NCI-H82 treated with DMSO at 0.1 percent for 48 hours (cell line): ENCODE measurements around the gene HMGCLL1.

Source experiments
- DNase-seq: peaks from one replicate; lab custom pipeline; 2025; ENCODE audit not compliant: unreplicated experiment; lab: John Stamatoyannopoulos, UW

The HMGCLL1 gene

GRCh38 chr6:55447891-55448290, 131.1 kb downstream of the HMGCLL1 start:
- no peak for DNase-seq

- no peak for DNase-seq
Measured at GRCh38 chr6:55445648-55446204, 133.3 kb downstream of the HMGCLL1 start.

- no peak for DNase-seq
Measured at GRCh38 chr6:55443238-55444134, 135.5 kb downstream of the HMGCLL1 start.

DNA sequence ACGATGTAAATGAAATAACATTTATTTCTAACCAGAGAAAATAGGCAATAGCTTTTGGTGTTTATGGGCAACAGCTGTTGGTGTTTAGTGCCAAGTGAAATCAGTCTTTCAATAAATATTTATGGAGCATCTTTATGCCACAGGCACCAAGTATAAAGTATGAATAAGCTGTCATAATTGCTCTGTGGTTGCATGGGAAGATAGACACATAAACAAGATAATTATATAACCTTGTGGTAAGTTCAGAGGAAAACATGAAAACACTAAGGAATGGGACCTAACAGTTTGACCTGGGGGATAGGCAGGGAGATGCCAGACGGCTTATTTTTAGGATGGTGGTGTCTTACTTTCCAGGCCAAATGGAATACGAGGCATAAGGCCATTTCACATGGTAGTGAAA, 140.8 kb downstream of the HMGCLL1 start:
- DNase-seq = no peak

DNA sequence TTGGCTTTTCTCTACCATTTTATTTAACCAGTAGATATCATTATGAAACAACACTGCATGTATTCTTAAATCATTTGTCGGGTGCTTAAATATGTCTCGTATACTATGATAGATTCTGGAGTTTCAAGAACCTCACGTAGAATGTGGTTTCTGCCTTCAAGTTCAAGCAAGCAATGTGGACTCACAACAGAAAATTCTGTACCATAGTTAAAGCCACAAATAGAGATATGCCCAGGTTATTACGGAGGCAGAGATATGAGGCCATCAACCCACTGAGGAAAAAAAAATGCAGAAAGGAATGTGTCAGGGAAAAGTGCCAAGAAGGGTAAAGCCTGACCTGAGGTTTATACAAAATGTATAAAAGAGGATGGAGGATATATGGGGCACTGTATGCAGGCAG, 141.9 kb downstream of the HMGCLL1 start:
- DNase-seq = no peak

GRCh38 chr6:55433446-55434130, 145.4 kb downstream of the HMGCLL1 start:
- DNase-seq = no peak

GRCh38 chr6:55423933-55424332, 155.1 kb downstream of the HMGCLL1 start:
- no peak for DNase-seq

DNA sequence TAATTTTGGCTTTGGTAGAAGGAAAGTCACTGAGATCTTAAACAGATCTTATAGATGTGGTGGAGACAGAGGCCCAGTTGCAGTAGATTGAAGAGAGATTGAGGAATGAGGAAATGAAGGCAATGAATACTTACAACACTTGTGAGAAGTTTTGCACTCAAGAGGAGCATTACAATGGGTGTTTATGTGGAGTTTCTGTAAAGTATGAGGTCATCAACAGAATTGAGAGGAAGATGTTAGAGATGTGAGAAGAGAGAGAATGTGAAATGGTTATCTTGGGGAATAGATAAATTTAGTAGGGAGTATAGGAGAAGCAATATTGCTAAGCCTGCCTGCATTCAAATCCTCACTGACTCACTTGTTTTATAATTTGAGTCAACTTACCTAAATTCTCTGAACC, 168.3 kb downstream of the HMGCLL1 start:
- DNase-seq = no peak

DNA sequence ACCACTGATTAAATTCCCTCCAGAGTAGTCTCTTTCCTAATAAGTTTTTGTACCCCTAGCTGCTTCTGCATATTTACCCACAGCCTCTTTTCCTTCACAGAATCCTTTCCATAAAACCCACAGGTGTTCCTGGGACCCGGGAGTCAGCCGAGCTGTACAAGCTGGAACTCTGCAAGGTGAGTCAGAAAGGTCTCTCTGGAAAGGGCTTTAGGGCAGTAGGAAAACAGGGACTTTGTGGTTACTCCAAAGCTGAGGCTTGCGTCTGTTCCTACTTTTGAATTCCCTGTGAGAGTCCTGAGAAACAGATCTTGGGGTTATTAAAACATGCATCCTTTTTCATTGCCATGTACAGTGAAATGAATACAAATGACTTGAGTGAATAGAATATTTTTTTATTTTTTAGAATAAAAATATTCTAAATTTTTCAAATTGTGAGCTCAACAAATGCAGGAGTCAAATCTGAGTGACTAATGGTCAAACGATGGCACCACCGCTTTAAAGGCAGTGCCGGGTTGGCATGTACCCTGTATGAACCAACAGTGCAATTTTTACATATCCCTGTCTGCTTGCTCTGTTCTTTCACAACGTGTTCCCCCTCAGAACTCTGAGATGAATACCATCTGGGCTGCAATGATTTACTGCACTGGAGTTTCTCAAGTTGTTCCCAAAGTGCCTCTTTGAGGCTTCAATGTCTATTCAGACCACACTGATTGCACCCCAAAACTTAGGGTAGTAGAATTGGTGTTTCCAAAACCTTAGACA, 173.3 kb downstream of the HMGCLL1 start:
- DNase-seq = no peak

DNA sequence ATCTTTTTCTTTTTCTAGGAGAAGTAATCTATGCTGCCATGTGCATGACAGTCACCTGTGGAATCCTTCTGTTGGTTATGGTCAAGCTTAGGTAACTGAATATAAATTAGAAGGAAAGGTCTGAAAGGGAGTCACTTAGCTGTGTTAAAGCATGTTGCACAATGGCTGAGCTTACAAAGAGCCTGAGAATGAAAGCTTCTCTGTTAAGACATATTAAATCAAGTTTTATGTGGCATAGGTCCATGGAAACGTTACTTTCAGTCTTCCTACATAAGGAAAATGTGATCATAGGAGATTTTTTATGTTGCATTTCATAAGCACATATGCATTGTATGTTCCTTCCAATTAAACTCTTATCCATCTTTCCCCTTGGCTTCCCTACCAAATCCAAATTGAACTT, 179.6 kb downstream of the HMGCLL1 start:
- no peak for DNase-seq

- DNase-seq = no peak
Measured at GRCh38 chr6:55397986-55398385, 181.0 kb downstream of the HMGCLL1 start.

- DNase-seq = no peak
Measured at GRCh38 chr6:55395871-55396270, 183.1 kb downstream of the HMGCLL1 start.

GRCh38 chr6:55388211-55388610, 190.8 kb downstream of the HMGCLL1 start:
- no peak for DNase-seq
